SK-N-SH (cell line): ENCODE measurements around the gene BRME1. TPM values are rescaled to one million over a fixed set of nuclear protein-coding genes. Genes with fewer than 3 reads are reported as not detected.

Experiments used
- CTCF ChIA-PET: fragments of 300-600, 350-600 bp; formaldehyde crosslinking; extraction: SDS; loops from one replicate; lab custom pipeline; 2021; lab: Yijun Ruan, JAX
- POLR2A ChIA-PET: fragments of 350-600 bp; sonication (Branson Sonifier 250); formaldehyde crosslinking; extraction: SDS; loops from one replicate; lab custom pipeline; 2020; ENCODE audit warnings: antibody characterized with exemption, inconsistent platforms; lab: Yijun Ruan, JAX
- DNase-seq: peaks from one replicate; pipeline ENCODE4 v3.0.0; 2012
- H2AFZ ChIP-seq: fragments of 200-600 bp; sonication (generic); 2 replicates; pipeline ENCODE4 v1.8.1; 2016; ENCODE audit warnings: antibody characterized with exemption, mild to moderate bottlenecking, low read depth
- H3F3A ChIP-seq: fragments of 200-600 bp; sonication (generic); replicated peaks from 2 replicates; pipeline ENCODE3; 2016; ENCODE audit warnings: antibody characterized with exemption, mild to moderate bottlenecking; ENCODE audit not compliant: insufficient read depth
- H3K27ac ChIP-seq, 2 experiments: fragments of 200-500 bp in 1 of 2; fragments of 200-600 bp in 1 of 2; sonication (Bioruptor generic) in 1 of 2; sonication (generic), shearing (Covaris generic) in 1 of 2; 2 replicates each; pipeline versions ENCODE4 v1.5.1 to v1.6.1; 2014 to 2016; ENCODE audit warnings: low read depth in 2 of 2, inconsistent platforms in 1 of 2, low read length in 1 of 2, mild to moderate bottlenecking in 1 of 2, mixed read lengths in 1 of 2
- H3K27me3 ChIP-seq: fragments of 200-600 bp; sonication (generic), shearing (Covaris generic); 2 replicates; pipeline ENCODE4 v1.6.1; 2016; ENCODE audit warnings: mixed run types; ENCODE audit not compliant: insufficient read depth
- H3K36me3 ChIP-seq, 2 experiments: fragments of 200-500 bp in 1 of 2; fragments of 200-600 bp in 1 of 2; sonication (Bioruptor generic) in 1 of 2; sonication (generic) in 1 of 2; replicated peaks in 1 of 2; 2 replicates each; pipeline versions ENCODE3 to v1.5.1; 2014 to 2016; ENCODE audit warnings: low read length in 1 of 2, mild to moderate bottlenecking in 1 of 2; ENCODE audit not compliant: insufficient read depth in 2 of 2, control insufficient read depth in 1 of 2
- H3K4me1 ChIP-seq, 2 experiments: fragments of 200-500 bp in 1 of 2; fragments of 200-600 bp in 1 of 2; sonication (Bioruptor generic) in 1 of 2; sonication (generic), shearing (Covaris generic) in 1 of 2; 2 replicates each; pipeline versions ENCODE4 v1.5.1 to v1.6.1; 2014 to 2016; ENCODE audit warnings: low read depth in 1 of 2, low read length in 1 of 2, mixed run types in 1 of 2; ENCODE audit not compliant: insufficient read depth in 2 of 2, control insufficient read depth in 1 of 2
- H3K4me2 ChIP-seq: fragments of 200-600 bp; sonication (generic), shearing (Covaris generic); 2 replicates; pipeline ENCODE4 v1.6.1; 2017; ENCODE audit warnings: mixed run types
- H3K4me3 ChIP-seq, 2 experiments: fragments of 200-500 bp in 1 of 2; fragments of 200-600 bp in 1 of 2; sonication (Bioruptor generic) in 1 of 2; sonication (generic), shearing (Covaris generic) in 1 of 2; 2 replicates each; pipeline versions ENCODE4 v1.5.1 to v1.8.1; 2014 to 2016; ENCODE audit warnings: low read depth in 2 of 2, inconsistent platforms in 1 of 2, low read length in 1 of 2, mild to moderate bottlenecking in 1 of 2, mixed read lengths in 1 of 2, moderate library complexity in 1 of 2
- H3K79me2 ChIP-seq: fragments of 200-600 bp; sonication (generic); 2 replicates; pipeline ENCODE4 v1.8.1; 2017; ENCODE audit warnings: mild to moderate bottlenecking; ENCODE audit not compliant: insufficient read depth
- H3K9ac ChIP-seq: fragments of 200-600 bp; sonication (generic); 2 replicates; pipeline ENCODE4 v1.6.1; 2017; ENCODE audit warnings: mixed run types
- H3K9me2 ChIP-seq: fragments of 200-600 bp; sonication (generic); 2 replicates; pipeline ENCODE4 v1.6.1; 2017; ENCODE audit warnings: mixed run types
- H3K9me3 ChIP-seq: fragments of 200-600 bp; sonication (generic); 2 replicates; pipeline ENCODE4 v1.6.1; 2017; ENCODE audit warnings: mixed run types, mild to moderate bottlenecking, moderate library complexity
- H4K20me1 ChIP-seq: fragments of 200-600 bp; sonication (generic); 2 replicates; pipeline ENCODE4 v1.6.1; 2017; ENCODE audit warnings: mild to moderate bottlenecking, mixed run types; ENCODE audit not compliant: insufficient read depth
- CHD2 ChIP-seq: fragments of 150-350 bp; IDR thresholded peaks from 2 replicates; pipeline ENCODE4 v1.6.1; 2018; ENCODE audit warnings: low read length; ENCODE audit not compliant: partially characterized antibody
- EP300 ChIP-seq, 2 experiments: IDR thresholded peaks; 2 replicates each; pipeline versions ENCODE4 v1.4.0 to v1.6.1; 2012; ENCODE audit warnings: borderline replicate concordance in 1 of 2, low read depth in 1 of 2, low read length in 1 of 2
- FOXJ3 ChIP-seq: sonication (generic); formaldehyde crosslinking; IDR thresholded peaks from 2 replicates; pipeline ENCODE4 v1.5.1; 2020; ENCODE audit warnings: mild to moderate bottlenecking, missing genetic modification reagents
- FOXM1 ChIP-seq: IDR thresholded peaks from 2 replicates; pipeline ENCODE4 v1.4.0; 2012; ENCODE audit warnings: low read depth, mild to moderate bottlenecking
- JUND ChIP-seq: IDR thresholded peaks from 2 replicates; pipeline ENCODE4 v1.4.0; 2012
- MXI1 ChIP-seq: IDR thresholded peaks from 2 replicates; pipeline ENCODE4 v1.6.1; 2012; ENCODE audit warnings: mild to moderate bottlenecking, low read depth, low read length, improper control_type of control experiment
- NFIC ChIP-seq: IDR thresholded peaks from 2 replicates; pipeline ENCODE4 v1.4.0; 2012; ENCODE audit warnings: borderline replicate concordance
- NRF1 ChIP-seq: IDR thresholded peaks from 2 replicates; pipeline ENCODE4 v1.6.1; 2012; ENCODE audit warnings: low read depth, mild to moderate bottlenecking, low read length
- RFX5 ChIP-seq: IDR thresholded peaks from 2 replicates; pipeline ENCODE4 v1.6.1; 2012; ENCODE audit warnings: mild to moderate bottlenecking, improper control_type of control experiment, low read length
- SIN3A ChIP-seq: IDR thresholded peaks from 2 replicates; pipeline ENCODE4 v1.6.1; 2012; ENCODE audit warnings: low read depth, mild to moderate bottlenecking, low read length, moderate library complexity, borderline replicate concordance
- TAF1 ChIP-seq: IDR thresholded peaks from 2 replicates; pipeline ENCODE4 v1.6.1; 2012; ENCODE audit warnings: low read depth, mild to moderate bottlenecking, low read length, moderate library complexity, borderline replicate concordance
- TCF12 ChIP-seq: IDR thresholded peaks from 2 replicates; pipeline ENCODE4 v1.4.0; 2012
- USF1 ChIP-seq: IDR thresholded peaks from 2 replicates; pipeline ENCODE4 v1.4.0; 2012; ENCODE audit warnings: low read depth, borderline replicate concordance
- USF2 ChIP-seq: fragments of 150-350 bp; IDR thresholded peaks from 2 replicates; pipeline ENCODE4 v1.6.1; 2017; ENCODE audit warnings: antibody characterized with exemption, low read length, low read depth, borderline replicate concordance
- WGBS: methylation state at CpG from one replicate; pipeline ENCODE4 v1.1.6; 2017; ENCODE audit warnings: low lambda C conversion rate; 5-methylcytosine and 5-hydroxymethylcytosine counted together
- polyA plus RNA-seq, 3 experiments: library from polyadenylated mRNA; depleted of rRNA; stranded (reverse); fragments of >200 nt; gene quantifications; 2 replicates each; pipeline ENCODE4 v1.2.3, GENCODE V29; 2012
- TF ChIP-seq, protein P1 (sequence below): IDR thresholded peaks from 2 replicates; pipeline ENCODE4; 2012

Gene BRME1
- polyA plus RNA-seq, 1 of the 3 experiments (the other 2 are of a cell fraction): 1.5 TPM

- peak; percentile 87 for DNase-seq
- 27% methylated on average over 14 of the region's 29 CpGs for WGBS
- peak overlapping the region; percentile 72; the same call in 1 of the 2 replicates for H3K4me2 ChIP-seq
- peak overlapping the region; percentile 24 to 57 for H3K4me3 ChIP-seq
- H3K4me1 ChIP-seq: peaks cover 0 to 26% of the 10 kb centered on the region in 2 experiments; a peak in 1 of 4 replicates
- no peaks in the 10 kb centered on the region for H3K27me3 ChIP-seq
- H2AFZ ChIP-seq: peak overlapping the region; percentile 81; the same call in 1 of the 2 replicates
- no peak for TF ChIP-seq CHD2
- no peak for TF ChIP-seq FOXJ3 (CRISPR knock-in tag)
- no peak for TF ChIP-seq NFIC
- no peak for TF ChIP-seq FOXM1
- no peak for TF ChIP-seq NRF1
- no peak for TF ChIP-seq TCF12
- TF ChIP-seq RFX5: no peak
- TF ChIP-seq MXI1: no peak
- TF ChIP-seq USF1: no peak
- TF ChIP-seq USF2: no peak
- TF ChIP-seq, protein P1, sequence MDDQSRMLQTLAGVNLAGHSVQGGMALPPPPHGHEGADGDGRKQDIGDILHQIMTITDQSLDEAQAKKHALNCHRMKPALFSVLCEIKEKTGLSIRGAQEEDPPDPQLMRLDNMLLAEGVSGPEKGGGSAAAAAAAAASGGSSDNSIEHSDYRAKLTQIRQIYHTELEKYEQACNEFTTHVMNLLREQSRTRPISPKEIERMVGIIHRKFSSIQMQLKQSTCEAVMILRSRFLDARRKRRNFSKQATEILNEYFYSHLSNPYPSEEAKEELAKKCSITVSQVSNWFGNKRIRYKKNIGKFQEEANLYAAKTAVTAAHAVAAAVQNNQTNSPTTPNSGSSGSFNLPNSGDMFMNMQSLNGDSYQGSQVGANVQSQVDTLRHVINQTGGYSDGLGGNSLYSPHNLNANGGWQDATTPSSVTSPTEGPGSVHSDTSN: no peak
- TF ChIP-seq TAF1: no peak
- no peak for TF ChIP-seq EP300 (IDR thresholded peaks at IDR 0.05; ENCODE audit: borderline replicate concordance in 1 of 2, low read depth in 1 of 2, low read length in 1 of 2)
- no peak for TF ChIP-seq JUND
- TF ChIP-seq SIN3A: no peak
- no peaks in the 10 kb centered on the region for H3F3A ChIP-seq
- H3K27ac ChIP-seq: peak overlapping the region; percentile 29 to 86; a peak in 3 of 4 replicates
- POLR2A ChIA-PET: interaction anchor here (0.5 to 2.2 kb wide), 12 partner anchors 8 to 163 kb away, joined by 3 to 24 read pairs (median 3); partner anchors contain the start of genes C19orf53, DCAF15, IL27RA and MISP3
- no peaks in the 10 kb centered on the region for H3K9me3 ChIP-seq
- H3K79me2 ChIP-seq: no peaks in the 10 kb centered on the region
- no peak overlapping the region for H3K9ac ChIP-seq
- H3K9me2 ChIP-seq: no peaks in the 10 kb centered on the region
- CTCF ChIA-PET: interaction anchor here (0.6 to 2.4 kb wide), 14 partner anchors 9 to 135 kb away, joined by 3 to 17 read pairs (median 4); partner anchors contain the start of genes DCAF15, IL27RA and MISP3
- no peaks in the 10 kb centered on the region for H4K20me1 ChIP-seq
- H3K36me3 ChIP-seq: no peaks in the 10 kb centered on the region
These were observed 31.8 kb upstream of the BRME1 start for GRCh38 chr19:13937479-13938300.
